Measurements from ENCODE around the gene WNT1. TPM values are rescaled to one million over a fixed set of nuclear protein-coding genes. Genes with fewer than 3 reads are reported as not detected.

The WNT1 gene
- total RNA-seq, 1 donor from 2014 or later, result not detected

GRCh38 chr12:49026678-49027480, 48.8 kb downstream of the WNT1 start:
- TF ChIP-seq CTCF (IDR thresholded peaks at IDR 0.05; ENCODE audit: insufficient read depth, low read length, severe bottlenecking), result no peak
- no peak for FAIRE-seq
- peaks cover 50% of the 10 kb centered on the region for H3K36me3 ChIP-seq (ENCODE audit: control insufficient read depth, insufficient read depth, low read length)

GRCh38 chr12:49027846-49028555, 49.9 kb downstream of the WNT1 start:
- FAIRE-seq, result no peak
- TF ChIP-seq CTCF (IDR thresholded peaks at IDR 0.05; ENCODE audit: insufficient read depth, low read length, severe bottlenecking), result no peak
- Histone ChIP-seq H3K4me3 (ENCODE audit: low read depth, low read length) (no peak overlapping the region), H3K27me3 (ENCODE audit: control insufficient read depth, insufficient read depth, low read length) (no peaks in the 10 kb centered on the region), H3K36me3 (ENCODE audit: control insufficient read depth, insufficient read depth, low read length) (peaks cover 53% of the 10 kb centered on the region)
- no peak for DNase-seq (ENCODE audit: low read depth)

More at GRCh38 chr12:49026678-49027480, 48.8 kb downstream of the WNT1 start:
- Histone ChIP-seq H3K4me3 (ENCODE audit: low read depth, low read length) (no peak overlapping the region), H3K27me3 (ENCODE audit: control insufficient read depth, insufficient read depth, low read length) (no peaks in the 10 kb centered on the region)
- no peak for DNase-seq (ENCODE audit: low read depth)

GRCh38 chr12:49028666-49029275, 50.6 kb downstream of the WNT1 start:
- no peak for FAIRE-seq
- peaks cover 57% of the 10 kb centered on the region for H3K36me3 ChIP-seq (ENCODE audit: control insufficient read depth, insufficient read depth, low read length)
- H3K4me3 ChIP-seq (ENCODE audit: low read depth, low read length), result no peak overlapping the region
- DNase-seq (ENCODE audit: low read depth), result no peak
- no peak for TF ChIP-seq CTCF (IDR thresholded peaks at IDR 0.05; ENCODE audit: insufficient read depth, low read length, severe bottlenecking)
- no peaks in the 10 kb centered on the region for H3K27me3 ChIP-seq (ENCODE audit: control insufficient read depth, insufficient read depth, low read length)

GRCh38 chr12:49030119-49030518, 52.0 kb downstream of the WNT1 start:
- no peak for TF ChIP-seq CTCF (IDR thresholded peaks at IDR 0.05; ENCODE audit: insufficient read depth, low read length, severe bottlenecking)
- DNase-seq (ENCODE audit: low read depth) (no peak), FAIRE-seq (no peak)
- Histone ChIP-seq H3K4me3 (ENCODE audit: low read depth, low read length) (no peak overlapping the region), H3K36me3 (ENCODE audit: control insufficient read depth, insufficient read depth, low read length) (peaks cover 58% of the 10 kb centered on the region), H3K27me3 (ENCODE audit: control insufficient read depth, insufficient read depth, low read length) (no peaks in the 10 kb centered on the region)

- Histone ChIP-seq H3K27me3 (ENCODE audit: control insufficient read depth, insufficient read depth, low read length) (no peaks in the 10 kb centered on the region), H3K4me3 (ENCODE audit: low read depth, low read length) (no peak overlapping the region), H3K36me3 (ENCODE audit: control insufficient read depth, insufficient read depth, low read length) (peaks cover 55% of the 10 kb centered on the region)
- FAIRE-seq (no peak), DNase-seq (ENCODE audit: low read depth) (no peak)
- no peak for TF ChIP-seq CTCF (IDR thresholded peaks at IDR 0.05; ENCODE audit: insufficient read depth, low read length, severe bottlenecking)
Observed at GRCh38 chr12:49030714-49031572, 52.8 kb downstream of the WNT1 start.

Measured in bronchial epithelial cell (primary cell).